ENCODE measurements around the gene NOL7.
A peak's percentile ranks its signal among the peaks of the same experiment; 100 is the strongest.

NOL7 gene

GRCh38 chr6:13614926-13615791 is at the start of gene NOL7:
NOL7 (plus strand) TSS chr6:13615335; CDS start chr6:13615359, 24 bp downstream.
- TF ChIP-seq YY1 (IDR thresholded peaks at IDR 0.05; ENCODE audit: low read depth) (peak; percentile 82), TCF12 (IDR thresholded peaks at IDR 0.05; ENCODE audit: low read depth) (peak; percentile 73), RAD21 (IDR thresholded peaks at IDR 0.05; ENCODE audit: low read depth) (no peak; the same call in 1 of the 2 replicates), CEBPB (IDR thresholded peaks at IDR 0.05) (no peak; the same call in 1 of the 2 replicates), USF1 (IDR thresholded peaks at IDR 0.05) (peak; percentile 88), ZBTB7A (IDR thresholded peaks at IDR 0.05; ENCODE audit: low read depth) (no peak), NFIC (IDR thresholded peaks at IDR 0.05) (peak; percentile 19; the same call in 1 of the 2 replicates), CREB1 (IDR thresholded peaks at IDR 0.05; ENCODE audit: low read depth) (no peak), EGR1 (IDR thresholded peaks at IDR 0.05) (peak; percentile 86), REST (IDR thresholded peaks at IDR 0.05; ENCODE audit: low read depth) (no peak; the same call in 1 of the 2 replicates), TEAD4 (IDR thresholded peaks at IDR 0.05) (no peak), FOXM1 (IDR thresholded peaks at IDR 0.05; ENCODE audit: borderline replicate concordance, low read depth) (peak; percentile 24; the same call in 1 of the 2 replicates), EP300 (IDR thresholded peaks at IDR 0.05; ENCODE audit: borderline replicate concordance) (no peak; the same call in 1 of the 2 replicates), MAX (IDR thresholded peaks at IDR 0.05) (peak; percentile 99), TAF1 (IDR thresholded peaks at IDR 0.05; ENCODE audit: low read depth) (peak; percentile 97)

- TF ChIP-seq TAF1 (IDR thresholded peaks at IDR 0.05; ENCODE audit: low read depth) = no peak
- TF ChIP-seq EGR1 (IDR thresholded peaks at IDR 0.05) = no peak
- TF ChIP-seq TEAD4 (IDR thresholded peaks at IDR 0.05) = no peak
- no peak for TF ChIP-seq MAX (IDR thresholded peaks at IDR 0.05)
- TF ChIP-seq ZBTB7A (IDR thresholded peaks at IDR 0.05; ENCODE audit: low read depth) = no peak
- TF ChIP-seq REST (IDR thresholded peaks at IDR 0.05; ENCODE audit: low read depth) = no peak
- no peak for TF ChIP-seq YY1 (IDR thresholded peaks at IDR 0.05; ENCODE audit: low read depth)
- TF ChIP-seq FOXM1 (IDR thresholded peaks at IDR 0.05; ENCODE audit: borderline replicate concordance, low read depth) = no peak
These were observed 49.2 kb upstream of the NOL7 start for GRCh38 chr6:13565921-13566320.

- TF ChIP-seq YY1 (IDR thresholded peaks at IDR 0.05; ENCODE audit: low read depth) (no peak), CEBPB (IDR thresholded peaks at IDR 0.05) (no peak)
These were observed 48.6 kb upstream of the NOL7 start for GRCh38 chr6:13566500-13566899.

GRCh38 chr6:13568970-13569369 is 46.2 kb upstream of the NOL7 start:
- TF ChIP-seq EP300 (IDR thresholded peaks at IDR 0.05; ENCODE audit: borderline replicate concordance) = no peak
- TF ChIP-seq CREB1 (IDR thresholded peaks at IDR 0.05; ENCODE audit: low read depth) = no peak
- TF ChIP-seq TEAD4 (IDR thresholded peaks at IDR 0.05) = no peak
- no peak for TF ChIP-seq TAF1 (IDR thresholded peaks at IDR 0.05; ENCODE audit: low read depth)
- TF ChIP-seq CEBPB (IDR thresholded peaks at IDR 0.05) = no peak
- no peak for TF ChIP-seq MAX (IDR thresholded peaks at IDR 0.05)
- no peak for TF ChIP-seq USF1 (IDR thresholded peaks at IDR 0.05)
- TF ChIP-seq RAD21 (IDR thresholded peaks at IDR 0.05; ENCODE audit: low read depth) = no peak
- TF ChIP-seq TCF12 (IDR thresholded peaks at IDR 0.05; ENCODE audit: low read depth) = no peak
- no peak for TF ChIP-seq ZBTB7A (IDR thresholded peaks at IDR 0.05; ENCODE audit: low read depth)
- no peak for TF ChIP-seq NFIC (IDR thresholded peaks at IDR 0.05)
- TF ChIP-seq REST (IDR thresholded peaks at IDR 0.05; ENCODE audit: low read depth) = no peak
- no peak for TF ChIP-seq YY1 (IDR thresholded peaks at IDR 0.05; ENCODE audit: low read depth)
- TF ChIP-seq FOXM1 (IDR thresholded peaks at IDR 0.05; ENCODE audit: borderline replicate concordance, low read depth) = no peak
- no peak for TF ChIP-seq EGR1 (IDR thresholded peaks at IDR 0.05)
